ENCODE data around the gene GRIK2. TPM values are rescaled to one million over a fixed set of nuclear protein-coding genes. Genes with fewer than 3 reads are reported as not detected.

Gene GRIK2
- total RNA-seq, 4 donors from 2014 or later = 1.4 to 51.9 (median 9.6) TPM

- WGBS, 2 donors = 87 to 90% methylated on average over 2 of the region's 2 CpGs
- Histone ChIP-seq H3K4me3 (replicated peaks in 1 of 3) (no peak overlapping the region), H3K4me1 (no peaks in the 10 kb centered on the region), H3K27ac (no peak overlapping the region), H3K9me3 (no peaks in the 10 kb centered on the region), H3K27me3 (no peaks in the 10 kb centered on the region), H3K36me3 (no peaks in the 10 kb centered on the region)
- TF ChIP-seq CTCF (IDR thresholded peaks at IDR 0.05) = no peak
- no peak for TF ChIP-seq POLR2A (IDR thresholded peaks at IDR 0.05)
- DNase-seq = no peak
- intact Hi-C loops (cut with DNase I) = no loop called here
These were observed 128.7 kb downstream of the GRIK2 start for GRCh38 chr6:101522254-101522653.

DNA sequence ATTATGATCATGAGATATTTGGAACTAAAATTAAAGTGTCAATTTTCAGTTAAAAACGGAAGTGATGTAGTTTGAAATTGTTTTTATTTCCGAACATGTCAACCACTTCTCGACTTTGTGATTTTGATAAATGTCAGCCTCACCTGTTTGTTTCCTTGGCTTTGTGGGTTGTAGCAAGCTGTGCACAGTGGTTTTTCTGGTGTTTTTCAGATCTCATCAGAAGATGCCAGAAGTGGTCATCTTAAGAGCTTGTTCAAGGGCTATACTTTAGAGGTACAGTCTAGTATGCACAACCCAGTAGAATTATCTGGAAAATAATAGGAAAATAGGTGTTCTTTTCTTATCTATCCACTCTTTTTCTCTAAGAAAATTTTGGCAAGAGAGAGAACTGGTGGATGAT lies 134.0 kb downstream of the GRIK2 start:
- no peaks in the 10 kb centered on the region for H3K36me3 ChIP-seq
- no peaks in the 10 kb centered on the region for H3K27me3 ChIP-seq
- no peak overlapping the region for H3K4me3 ChIP-seq (replicated peaks in 1 of 3)
- intact Hi-C loops (cut with DNase I) = no loop called here
- H3K4me1 ChIP-seq = no peaks in the 10 kb centered on the region
- TF ChIP-seq CTCF (IDR thresholded peaks at IDR 0.05) = no peak
- no peak for TF ChIP-seq POLR2A (IDR thresholded peaks at IDR 0.05)
- WGBS, 2 donors = 76 to 84% methylated on average over 3 of the region's 3 CpGs
- no peak overlapping the region for H3K27ac ChIP-seq
- H3K9me3 ChIP-seq = no peaks in the 10 kb centered on the region
- DNase-seq = no peak

DNA sequence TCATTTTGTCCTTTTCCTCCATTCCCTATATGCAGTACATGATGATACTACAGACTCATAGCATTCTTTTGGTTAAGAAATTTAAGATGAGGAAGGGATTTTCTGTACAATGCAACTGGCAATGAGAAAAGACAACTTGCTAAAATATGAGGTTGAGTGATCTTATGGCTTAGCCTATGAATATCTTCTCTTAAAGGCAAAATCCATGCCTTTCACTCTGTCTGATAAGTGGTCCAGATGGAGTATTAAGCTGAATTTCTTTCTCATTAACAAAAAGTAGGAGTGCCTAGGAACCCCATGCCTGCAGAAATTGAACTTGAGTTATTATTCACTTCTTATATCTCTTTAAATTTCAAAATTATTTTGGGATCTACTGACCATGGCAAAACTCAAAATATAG lies 135.3 kb downstream of the GRIK2 start:
- no peak for DNase-seq
- intact Hi-C loops (cut with DNase I) = no loop called here
- TF ChIP-seq CTCF (IDR thresholded peaks at IDR 0.05) (no peak), POLR2A (IDR thresholded peaks at IDR 0.05) (no peak)
- no peaks in the 10 kb centered on the region for H3K9me3 ChIP-seq
- no peak overlapping the region for H3K4me3 ChIP-seq (replicated peaks in 1 of 3)
- H3K4me1 ChIP-seq = no peaks in the 10 kb centered on the region
- no peak overlapping the region for H3K27ac ChIP-seq
- no peaks in the 10 kb centered on the region for H3K27me3 ChIP-seq
- no peaks in the 10 kb centered on the region for H3K36me3 ChIP-seq

- WGBS, 2 donors = 72 to 74% methylated on average over 2 of the region's 2 CpGs
- Histone ChIP-seq H3K36me3 (no peaks in the 10 kb centered on the region), H3K4me3 (replicated peaks in 1 of 3) (no peak overlapping the region), H3K9me3 (no peaks in the 10 kb centered on the region), H3K27ac (no peak overlapping the region), H3K27me3 (no peaks in the 10 kb centered on the region), H3K4me1 (no peaks in the 10 kb centered on the region)
- TF ChIP-seq CTCF (IDR thresholded peaks at IDR 0.05) (no peak), POLR2A (IDR thresholded peaks at IDR 0.05) (no peak)
- intact Hi-C loops (cut with DNase I) = no loop called here
- no peak for DNase-seq
These were observed 138.0 kb downstream of the GRIK2 start for GRCh38 chr6:101531538-101531937.

GRCh38 chr6:101534386-101534785 lies 140.9 kb downstream of the GRIK2 start:
- H3K4me1 ChIP-seq = no peaks in the 10 kb centered on the region
- intact Hi-C loops (cut with DNase I) = no loop called here
- DNase-seq = no peak
- no peak overlapping the region for H3K27ac ChIP-seq
- no peak overlapping the region for H3K4me3 ChIP-seq (replicated peaks in 1 of 3)
- no peaks in the 10 kb centered on the region for H3K27me3 ChIP-seq
- 71 to 85% methylated on average over 2 of the region's 2 CpGs for WGBS, 2 donors
- no peaks in the 10 kb centered on the region for H3K9me3 ChIP-seq
- H3K36me3 ChIP-seq = no peaks in the 10 kb centered on the region
- no peak for TF ChIP-seq POLR2A (IDR thresholded peaks at IDR 0.05)

DNA sequence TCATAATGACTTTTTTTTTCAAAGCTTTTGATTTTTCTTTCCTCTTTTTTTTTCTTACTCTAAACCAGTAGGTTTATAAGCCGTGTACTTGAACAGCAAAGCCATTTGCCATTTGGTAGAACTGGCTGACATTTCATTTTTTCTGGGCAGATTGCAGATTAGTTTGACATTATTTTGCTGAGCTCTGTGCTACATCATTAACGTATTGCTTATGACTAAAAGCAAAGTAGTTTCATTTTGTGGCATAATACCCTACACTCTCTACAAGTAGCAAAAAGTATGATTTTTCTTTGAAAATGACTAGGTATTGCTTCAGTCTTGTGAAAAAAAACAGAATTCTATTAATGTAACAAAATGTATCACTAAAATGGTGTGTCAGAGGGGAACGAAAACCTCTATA lies 141.3 kb downstream of the GRIK2 start:
- Histone ChIP-seq H3K4me3 (replicated peaks in 1 of 3) (no peak overlapping the region), H3K4me1 (no peaks in the 10 kb centered on the region), H3K27ac (no peak overlapping the region), H3K27me3 (no peaks in the 10 kb centered on the region), H3K36me3 (no peaks in the 10 kb centered on the region), H3K9me3 (no peaks in the 10 kb centered on the region)
- no peak for TF ChIP-seq CTCF (IDR thresholded peaks at IDR 0.05)
- no peak for TF ChIP-seq POLR2A (IDR thresholded peaks at IDR 0.05)
- DNase-seq = no peak
- intact Hi-C loops (cut with DNase I) = no loop called here
- 69 to 79% methylated on average over 3 of the region's 3 CpGs for WGBS, 2 donors

Data from thyroid gland (tissue), 4 donors.